Liver (tissue), 9 donors: Measurements from ENCODE around the gene GPA33. TPM values are rescaled to one million over a fixed set of nuclear protein-coding genes. Genes with fewer than 3 reads are reported as not detected.

Source experiments
- DNase-seq: peaks from one replicate; pipeline ENCODE4 v3.0.0-alpha.2; 2017; ENCODE audit warnings: low spot score
- H3K27ac ChIP-seq, 2 donors: one replicate each; pipeline ENCODE4 v1.7.0; 2013; ENCODE audit warnings: inconsistent platforms in 2 of 2, low read length in 2 of 2, control low read depth in 1 of 2, low read depth in 1 of 2, mild to moderate bottlenecking in 1 of 2
- H3K27me3 ChIP-seq, 4 donors: one replicate each; pipeline versions ENCODE4 v1.6.1 to v1.7.0; 2013; ENCODE audit warnings: low read length in 3 of 4, inconsistent platforms in 1 of 4, mild to moderate bottlenecking in 1 of 4, moderate library complexity in 1 of 4; ENCODE audit not compliant: control insufficient read depth in 4 of 4, insufficient read depth in 4 of 4
- H3K36me3 ChIP-seq, 4 donors: one replicate each; pipeline versions ENCODE4 v1.6.1 to v1.7.0; 2013; ENCODE audit warnings: low read length in 3 of 4, mild to moderate bottlenecking in 3 of 4, low read depth in 1 of 4, moderate library complexity in 1 of 4; ENCODE audit not compliant: control insufficient read depth in 4 of 4, insufficient read depth in 3 of 4
- H3K4me1 ChIP-seq, 4 donors: one replicate each; pipeline versions ENCODE4 v1.6.1 to v1.7.0; 2013; ENCODE audit warnings: low read length in 3 of 4, mild to moderate bottlenecking in 3 of 4, moderate library complexity in 1 of 4; ENCODE audit not compliant: control insufficient read depth in 4 of 4, insufficient read depth in 4 of 4
- H3K4me3 ChIP-seq, 3 donors: one replicate each; pipeline versions ENCODE4 v1.6.1 to v1.7.0; 2013; ENCODE audit warnings: low read length in 3 of 3, control low read depth in 1 of 3, low read depth in 1 of 3, mild to moderate bottlenecking in 1 of 3
- H3K9ac ChIP-seq, 2 donors: one replicate each; pipeline ENCODE4 v1.7.0; 2013; ENCODE audit warnings: low read length in 2 of 2, mild to moderate bottlenecking in 2 of 2, moderate library complexity in 2 of 2, control low read depth in 1 of 2, low read depth in 1 of 2
- H3K9me3 ChIP-seq, 4 donors: one replicate each; pipeline versions ENCODE4 v1.6.1 to v1.7.0; 2013; ENCODE audit warnings: low read length in 3 of 4; ENCODE audit not compliant: control insufficient read depth in 4 of 4
- EGR1 ChIP-seq, 2 donors: IDR thresholded peaks; 2 replicates each; pipeline ENCODE4 v1.6.1; 2016 to 2018; ENCODE audit warnings: antibody characterized with exemption in 2 of 2, low read depth in 2 of 2
- FOXA1 ChIP-seq: IDR thresholded peaks from 2 replicates; pipeline ENCODE4 v1.6.1; 2016; ENCODE audit warnings: antibody characterized with exemption
- FOXA2 ChIP-seq: IDR thresholded peaks from 2 replicates; pipeline ENCODE4 v1.6.1; 2016; ENCODE audit warnings: antibody characterized with exemption
- GABPA ChIP-seq, 2 donors: IDR thresholded peaks in 1 of 2; conservative IDR thresholded peaks in 1 of 2; 2 replicates each; pipeline ENCODE4 v1.6.1; 2016; ENCODE audit warnings: antibody characterized with exemption in 2 of 2, mild to moderate bottlenecking in 1 of 2, moderate library complexity in 1 of 2
- HNF4A ChIP-seq, 2 donors: conservative IDR thresholded peaks; 2 replicates each; pipeline ENCODE4 v1.6.1; 2016; ENCODE audit warnings: antibody characterized with exemption in 2 of 2, mild to moderate bottlenecking in 2 of 2
- HNF4G ChIP-seq: IDR thresholded peaks from 2 replicates; pipeline ENCODE4 v1.6.1; 2016; ENCODE audit warnings: antibody characterized with exemption
- JUND ChIP-seq, 2 donors: IDR thresholded peaks; 2 replicates each; pipeline ENCODE4 v1.6.1; 2016; ENCODE audit warnings: antibody characterized with exemption in 2 of 2
- RAD21 ChIP-seq, 2 donors: IDR thresholded peaks; 2 replicates each; pipeline ENCODE4 v1.6.1; 2016; ENCODE audit warnings: antibody characterized with exemption in 2 of 2, mild to moderate bottlenecking in 2 of 2
- RXRA ChIP-seq, 2 donors: IDR thresholded peaks; 2 replicates each; pipeline ENCODE4 v1.6.1; 2017 to 2018; ENCODE audit warnings: antibody characterized with exemption in 2 of 2, mild to moderate bottlenecking in 1 of 2
- SP1 ChIP-seq: IDR thresholded peaks from 2 replicates; pipeline ENCODE4 v1.6.1; 2018; ENCODE audit warnings: antibody characterized with exemption, mild to moderate bottlenecking
- TAF1 ChIP-seq: conservative IDR thresholded peaks from 2 replicates; pipeline ENCODE4 v1.6.1; 2016; ENCODE audit warnings: antibody characterized with exemption, mild to moderate bottlenecking
- YY1 ChIP-seq: IDR thresholded peaks from 2 replicates; pipeline ENCODE4 v1.6.1; 2016; ENCODE audit warnings: antibody characterized with exemption, mild to moderate bottlenecking
- WGBS: extraction: QIAGEN DNeasy Blood & Tissue Kit; methylation state at CpG from one replicate; pipeline ENCODE4 v1.1.7; 2013; 5-methylcytosine and 5-hydroxymethylcytosine counted together
- polyA plus RNA-seq, 2 donors: library from polyadenylated mRNA; stranded (reverse) in 1 of 2; unstranded in 1 of 2; fragments of 200-250 nt in 1 of 2; fragments of >200 nt in 1 of 2; fragmentation: Nextera tagmentation in 1 of 2; extraction: Ambion mirVana in 1 of 2; gene quantifications; one replicate each; pipeline versions ENCODE4 v1.2.1 to v1.2.3, GENCODE V29; 2013 to 2015
- total RNA-seq, 2 donors: library from RNA; depleted of rRNA; stranded (reverse); fragments of >200 nt; gene quantifications; one replicate each; pipeline ENCODE4 v1.2.3, GENCODE V29; 2014
- TF ChIP-seq, protein P1 (sequence below): IDR thresholded peaks from 2 replicates; pipeline ENCODE4 v1.6.1; 2016; ENCODE audit warnings: antibody characterized with exemption
- TF ChIP-seq, protein P2 (sequence below): IDR thresholded peaks from 2 replicates; pipeline ENCODE4 v1.6.1; 2016; ENCODE audit warnings: antibody characterized with exemption
- TF ChIP-seq, protein P3 (sequence below): fragments of 150-350 bp; IDR thresholded peaks from 2 replicates; pipeline ENCODE4 v1.5.1; 2017; ENCODE audit warnings: improper control_type of control experiment, low read depth, low read length; ENCODE audit not compliant: missing input control
- TF ChIP-seq, protein P4 (sequence below): IDR thresholded peaks from 2 replicates; pipeline ENCODE4 v1.6.1; 2016; ENCODE audit warnings: antibody characterized with exemption
- TF ChIP-seq, protein P5 (sequence below): IDR thresholded peaks from 2 replicates; pipeline ENCODE4 v1.6.1; 2016; ENCODE audit warnings: antibody characterized with exemption, mild to moderate bottlenecking
- donor health status: healthy.
- donor health status: healthy.
- donor health status: healthy.
- donor health status: healthy.
- donor health status: healthy.

The GPA33 gene
- total and polyA plus RNA-seq, 4 donors = 0.03 to 0.19 (median 0.08) TPM; not detected in 1

DNA sequence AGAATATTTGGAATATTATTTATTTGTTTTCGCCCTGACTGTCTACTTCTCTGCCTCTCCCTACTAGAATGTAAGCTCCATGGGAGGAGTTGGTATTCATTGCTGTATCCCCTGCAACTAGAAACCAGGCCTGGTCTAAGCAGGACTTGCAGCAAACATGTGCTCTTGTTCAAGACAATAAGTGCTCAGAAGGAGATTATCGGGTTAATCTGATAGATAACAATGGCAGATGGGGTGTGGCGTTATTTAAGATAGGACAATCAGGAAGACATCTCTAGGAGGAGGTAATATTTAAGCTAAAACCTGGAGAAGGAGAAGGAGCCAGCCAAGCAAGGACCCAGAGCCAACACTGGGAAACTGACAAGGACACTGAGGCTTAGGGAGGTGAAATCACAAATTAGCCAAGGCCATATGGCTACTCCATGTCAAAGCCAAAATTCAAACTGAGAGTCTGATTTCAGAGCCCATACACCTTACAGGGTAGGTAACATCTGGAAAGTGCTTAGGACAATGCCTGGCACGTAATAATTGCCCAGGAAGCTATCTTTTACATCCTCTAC lies 45.2 kb upstream of the GPA33 start:
- H3K4me3 ChIP-seq = no peak overlapping the region
- DNase-seq = no peak
- no peaks in the 10 kb centered on the region for H3K9me3 ChIP-seq
- no peaks in the 10 kb centered on the region for H3K27me3 ChIP-seq
- no peak for TF ChIP-seq SP1
- TF ChIP-seq, protein P1, sequence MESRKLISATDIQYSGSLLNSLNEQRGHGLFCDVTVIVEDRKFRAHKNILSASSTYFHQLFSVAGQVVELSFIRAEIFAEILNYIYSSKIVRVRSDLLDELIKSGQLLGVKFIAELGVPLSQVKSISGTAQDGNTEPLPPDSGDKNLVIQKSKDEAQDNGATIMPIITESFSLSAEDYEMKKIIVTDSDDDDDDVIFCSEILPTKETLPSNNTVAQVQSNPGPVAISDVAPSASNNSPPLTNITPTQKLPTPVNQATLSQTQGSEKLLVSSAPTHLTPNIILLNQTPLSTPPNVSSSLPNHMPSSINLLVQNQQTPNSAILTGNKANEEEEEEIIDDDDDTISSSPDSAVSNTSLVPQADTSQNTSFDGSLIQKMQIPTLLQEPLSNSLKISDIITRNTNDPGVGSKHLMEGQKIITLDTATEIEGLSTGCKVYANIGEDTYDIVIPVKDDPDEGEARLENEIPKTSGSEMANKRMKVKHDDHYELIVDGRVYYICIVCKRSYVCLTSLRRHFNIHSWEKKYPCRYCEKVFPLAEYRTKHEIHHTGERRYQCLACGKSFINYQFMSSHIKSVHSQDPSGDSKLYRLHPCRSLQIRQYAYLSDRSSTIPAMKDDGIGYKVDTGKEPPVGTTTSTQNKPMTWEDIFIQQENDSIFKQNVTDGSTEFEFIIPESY = no peak
- TF ChIP-seq, protein P2, sequence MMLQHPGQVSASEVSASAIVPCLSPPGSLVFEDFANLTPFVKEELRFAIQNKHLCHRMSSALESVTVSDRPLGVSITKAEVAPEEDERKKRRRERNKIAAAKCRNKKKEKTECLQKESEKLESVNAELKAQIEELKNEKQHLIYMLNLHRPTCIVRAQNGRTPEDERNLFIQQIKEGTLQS = no peak
- no peak for TF ChIP-seq HNF4A (conservative IDR thresholded peaks at IDR 0.05)
- no peak for TF ChIP-seq YY1
- TF ChIP-seq, protein P3, sequence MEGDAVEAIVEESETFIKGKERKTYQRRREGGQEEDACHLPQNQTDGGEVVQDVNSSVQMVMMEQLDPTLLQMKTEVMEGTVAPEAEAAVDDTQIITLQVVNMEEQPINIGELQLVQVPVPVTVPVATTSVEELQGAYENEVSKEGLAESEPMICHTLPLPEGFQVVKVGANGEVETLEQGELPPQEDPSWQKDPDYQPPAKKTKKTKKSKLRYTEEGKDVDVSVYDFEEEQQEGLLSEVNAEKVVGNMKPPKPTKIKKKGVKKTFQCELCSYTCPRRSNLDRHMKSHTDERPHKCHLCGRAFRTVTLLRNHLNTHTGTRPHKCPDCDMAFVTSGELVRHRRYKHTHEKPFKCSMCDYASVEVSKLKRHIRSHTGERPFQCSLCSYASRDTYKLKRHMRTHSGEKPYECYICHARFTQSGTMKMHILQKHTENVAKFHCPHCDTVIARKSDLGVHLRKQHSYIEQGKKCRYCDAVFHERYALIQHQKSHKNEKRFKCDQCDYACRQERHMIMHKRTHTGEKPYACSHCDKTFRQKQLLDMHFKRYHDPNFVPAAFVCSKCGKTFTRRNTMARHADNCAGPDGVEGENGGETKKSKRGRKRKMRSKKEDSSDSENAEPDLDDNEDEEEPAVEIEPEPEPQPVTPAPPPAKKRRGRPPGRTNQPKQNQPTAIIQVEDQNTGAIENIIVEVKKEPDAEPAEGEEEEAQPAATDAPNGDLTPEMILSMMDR = no peak
- TF ChIP-seq, protein P4, sequence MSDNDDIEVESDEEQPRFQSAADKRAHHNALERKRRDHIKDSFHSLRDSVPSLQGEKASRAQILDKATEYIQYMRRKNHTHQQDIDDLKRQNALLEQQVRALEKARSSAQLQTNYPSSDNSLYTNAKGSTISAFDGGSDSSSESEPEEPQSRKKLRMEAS = no peak
- TF ChIP-seq, protein P5, sequence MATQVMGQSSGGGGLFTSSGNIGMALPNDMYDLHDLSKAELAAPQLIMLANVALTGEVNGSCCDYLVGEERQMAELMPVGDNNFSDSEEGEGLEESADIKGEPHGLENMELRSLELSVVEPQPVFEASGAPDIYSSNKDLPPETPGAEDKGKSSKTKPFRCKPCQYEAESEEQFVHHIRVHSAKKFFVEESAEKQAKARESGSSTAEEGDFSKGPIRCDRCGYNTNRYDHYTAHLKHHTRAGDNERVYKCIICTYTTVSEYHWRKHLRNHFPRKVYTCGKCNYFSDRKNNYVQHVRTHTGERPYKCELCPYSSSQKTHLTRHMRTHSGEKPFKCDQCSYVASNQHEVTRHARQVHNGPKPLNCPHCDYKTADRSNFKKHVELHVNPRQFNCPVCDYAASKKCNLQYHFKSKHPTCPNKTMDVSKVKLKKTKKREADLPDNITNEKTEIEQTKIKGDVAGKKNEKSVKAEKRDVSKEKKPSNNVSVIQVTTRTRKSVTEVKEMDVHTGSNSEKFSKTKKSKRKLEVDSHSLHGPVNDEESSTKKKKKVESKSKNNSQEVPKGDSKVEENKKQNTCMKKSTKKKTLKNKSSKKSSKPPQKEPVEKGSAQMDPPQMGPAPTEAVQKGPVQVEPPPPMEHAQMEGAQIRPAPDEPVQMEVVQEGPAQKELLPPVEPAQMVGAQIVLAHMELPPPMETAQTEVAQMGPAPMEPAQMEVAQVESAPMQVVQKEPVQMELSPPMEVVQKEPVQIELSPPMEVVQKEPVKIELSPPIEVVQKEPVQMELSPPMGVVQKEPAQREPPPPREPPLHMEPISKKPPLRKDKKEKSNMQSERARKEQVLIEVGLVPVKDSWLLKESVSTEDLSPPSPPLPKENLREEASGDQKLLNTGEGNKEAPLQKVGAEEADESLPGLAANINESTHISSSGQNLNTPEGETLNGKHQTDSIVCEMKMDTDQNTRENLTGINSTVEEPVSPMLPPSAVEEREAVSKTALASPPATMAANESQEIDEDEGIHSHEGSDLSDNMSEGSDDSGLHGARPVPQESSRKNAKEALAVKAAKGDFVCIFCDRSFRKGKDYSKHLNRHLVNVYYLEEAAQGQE = no peak
- no peak for TF ChIP-seq FOXA2
- no peak for TF ChIP-seq HNF4G
- TF ChIP-seq TAF1 = no peak
- TF ChIP-seq JUND (IDR thresholded peaks at IDR 0.05) = no peak
- no peak for TF ChIP-seq RAD21 (IDR thresholded peaks at IDR 0.05)
- no peak for TF ChIP-seq RXRA (IDR thresholded peaks at IDR 0.05)
- 50% methylated on average over 4 of the region's 4 CpGs for WGBS
- H3K36me3 ChIP-seq = no peaks in the 10 kb centered on the region
- H3K9ac ChIP-seq = no peak overlapping the region
- no peaks in the 10 kb centered on the region for H3K4me1 ChIP-seq
- no peak overlapping the region for H3K27ac ChIP-seq

- H3K9ac ChIP-seq = no peak overlapping the region
- H3K36me3 ChIP-seq = no peaks in the 10 kb centered on the region
- H3K4me1 ChIP-seq = no peaks in the 10 kb centered on the region
- H3K4me3 ChIP-seq = no peak overlapping the region
- H3K9me3 ChIP-seq = no peaks in the 10 kb centered on the region
- H3K27me3 ChIP-seq = no peaks in the 10 kb centered on the region
- no peak overlapping the region for H3K27ac ChIP-seq
- 78% methylated on average over 8 of the region's 8 CpGs for WGBS
- no peak for DNase-seq
- TF ChIP-seq YY1 (no peak), GABPA (IDR thresholded peaks at IDR 0.05 in 1 of 2, conservative IDR thresholded peaks at IDR 0.05 in 1 of 2) (no peak), SP1 (no peak), HNF4A (conservative IDR thresholded peaks at IDR 0.05) (no peak), FOXA1 (no peak), FOXA2 (no peak), HNF4G (no peak), RAD21 (IDR thresholded peaks at IDR 0.05) (no peak), EGR1 (IDR thresholded peaks at IDR 0.05; ENCODE audit: low read depth in 2 of 2) (no peak), TAF1 (no peak), JUND (IDR thresholded peaks at IDR 0.05) (no peak)
- TF ChIP-seq, protein P2 = no peak
- TF ChIP-seq, protein P5 = no peak
- TF ChIP-seq, protein P4 = no peak
Observed at GRCh38 chr1:167132301-167133010, 42.3 kb upstream of the GPA33 start.
